ENCODE measurements around the gene A4GNT.
"Not testable (repeated sequence)": the region's sequence is repeated elsewhere in the genome, so short reads cannot be mapped to it uniquely, and the experiment has no call there.

A4GNT gene

DNA sequence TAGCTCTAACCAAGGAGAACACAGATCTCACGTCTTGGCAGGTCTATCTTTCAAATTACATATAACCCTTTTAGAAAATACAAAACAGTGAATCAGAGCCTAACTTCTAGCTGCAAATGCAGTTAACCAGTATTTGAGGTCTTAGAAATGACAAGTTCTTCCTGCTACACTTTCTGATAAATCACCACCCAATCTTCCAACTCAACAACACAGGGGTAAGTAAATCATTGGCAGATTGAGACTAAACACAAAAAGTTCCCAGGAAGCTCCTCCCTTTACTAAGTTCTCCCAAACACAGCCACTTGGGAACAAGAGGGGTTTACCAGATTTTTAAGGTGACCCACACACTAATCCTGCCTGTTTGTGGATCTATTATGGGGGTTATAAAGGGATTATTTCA, at the start of gene A4GNT:
Gene A4GNT (minus strand): TSS at position 152 of the 400 bp plus-strand sequence. CDS start 1,134 bp downstream, outside the sequence.
- H3K27ac ChIP-seq = no peak within 1 kb of the TSS
- DNase-seq (ENCODE audit: low read depth, low spot score) = no peak

DNA sequence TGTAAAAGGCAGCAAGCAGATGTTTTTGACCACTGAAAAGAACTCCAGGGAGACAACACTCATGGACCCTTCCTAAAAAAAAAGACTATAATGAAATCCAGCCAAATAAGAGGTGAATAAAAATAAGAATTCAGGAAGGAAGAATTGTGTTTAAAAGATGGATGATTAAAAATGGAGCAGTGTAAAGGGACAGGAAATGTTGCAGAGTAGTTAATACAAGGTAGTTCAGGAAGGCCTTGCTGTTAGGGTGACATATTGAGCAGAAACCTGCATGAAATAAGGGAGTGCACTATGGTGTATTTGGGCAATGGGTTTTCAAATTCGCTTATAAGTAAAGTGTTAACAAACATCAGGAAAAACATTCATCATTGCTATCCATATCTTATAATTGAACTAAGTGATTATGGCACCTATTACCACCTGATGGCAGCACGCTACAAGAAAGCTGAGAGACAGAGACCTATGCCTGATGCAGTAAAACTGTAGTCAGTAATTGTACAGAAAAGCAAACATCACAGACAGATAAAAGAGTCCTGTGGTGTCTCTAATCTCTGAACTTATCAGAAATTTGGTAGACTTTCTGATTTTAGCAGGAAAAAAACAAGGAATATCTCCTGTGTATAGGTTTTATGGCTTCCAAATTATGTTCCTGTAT, 48.3 kb upstream of the A4GNT start:
- H3K27ac ChIP-seq = no peak overlapping the region
- DNase-seq (ENCODE audit: low read depth, low spot score) = no peak

DNA sequence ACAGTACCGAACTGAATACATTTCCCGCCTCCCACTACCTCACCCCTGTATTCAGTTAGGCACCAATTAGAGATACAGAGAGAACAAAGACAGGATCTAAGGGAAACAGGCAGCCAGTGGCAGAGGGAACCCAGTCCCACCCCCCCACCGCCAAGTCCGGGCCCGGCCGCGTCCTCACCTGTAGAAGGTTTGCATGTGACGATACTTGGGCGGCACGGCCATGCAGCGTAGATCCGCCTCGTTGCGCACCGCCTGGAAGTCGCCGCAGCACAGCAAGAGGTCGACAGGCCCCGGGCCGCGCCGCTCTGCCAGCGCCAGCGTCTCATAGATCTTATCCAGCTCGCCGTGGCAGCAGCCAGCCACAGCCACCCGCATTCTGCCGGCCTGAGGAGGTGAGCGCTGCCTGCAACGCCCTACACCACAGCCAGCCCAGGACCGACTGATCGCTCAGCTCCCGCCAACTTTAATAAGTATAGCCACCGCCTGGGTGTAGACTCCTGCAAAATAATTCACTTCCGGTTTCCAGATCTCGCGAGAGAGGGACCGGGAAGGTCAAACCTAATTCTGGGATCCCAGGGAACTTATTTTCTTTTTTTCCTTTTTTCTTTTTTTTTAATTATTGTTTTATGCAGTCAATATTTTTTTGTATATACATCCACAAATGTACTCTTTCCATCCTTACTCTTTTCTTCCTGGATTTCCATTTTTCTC, 42.4 kb upstream of the A4GNT start, which contains the start of gene DBR1:
Gene DBR1 (minus strand): TSS at position 501 of the 711 bp plus-strand sequence. CDS start 126 bp downstream, at position 375.
- DNase-seq (ENCODE audit: low read depth, low spot score) = peak; percentile 34
- H3K27ac ChIP-seq = peak within 1 kb of the TSS; percentile 68

DNA sequence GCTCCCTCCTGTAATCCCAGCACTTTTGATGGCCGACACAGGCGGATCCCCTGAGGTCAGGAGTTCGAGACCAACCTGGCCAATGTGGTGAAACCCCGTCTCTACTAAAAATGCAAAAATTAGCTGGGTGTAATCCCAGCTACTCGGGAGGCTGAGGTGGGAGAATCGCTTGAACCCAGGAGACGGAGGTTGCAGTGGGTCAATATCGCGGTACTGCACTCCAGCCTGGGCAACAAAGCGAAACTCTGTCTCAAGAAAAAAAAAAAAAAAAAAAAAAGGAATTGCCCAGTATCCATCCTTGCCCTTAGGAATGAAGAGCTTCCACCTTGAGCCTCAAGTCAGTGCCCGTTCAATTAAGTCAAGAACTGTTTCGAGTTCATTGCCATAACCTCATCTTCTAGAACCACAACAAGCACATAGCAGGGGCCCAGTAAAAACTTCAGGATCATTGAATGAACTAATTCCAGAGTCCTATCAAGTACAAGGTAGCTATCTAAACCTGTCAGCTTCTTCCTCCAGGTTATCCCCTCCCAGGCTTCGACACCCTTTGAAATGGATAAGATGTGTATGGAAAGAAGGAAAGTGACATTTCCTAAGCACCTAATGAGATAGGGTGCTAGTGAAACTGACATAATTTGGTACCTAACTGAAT, 41.7 kb upstream of the A4GNT start:
- peak overlapping the region; percentile 68 for H3K27ac ChIP-seq
- DNase-seq (ENCODE audit: low read depth, low spot score) = no peak

DNA sequence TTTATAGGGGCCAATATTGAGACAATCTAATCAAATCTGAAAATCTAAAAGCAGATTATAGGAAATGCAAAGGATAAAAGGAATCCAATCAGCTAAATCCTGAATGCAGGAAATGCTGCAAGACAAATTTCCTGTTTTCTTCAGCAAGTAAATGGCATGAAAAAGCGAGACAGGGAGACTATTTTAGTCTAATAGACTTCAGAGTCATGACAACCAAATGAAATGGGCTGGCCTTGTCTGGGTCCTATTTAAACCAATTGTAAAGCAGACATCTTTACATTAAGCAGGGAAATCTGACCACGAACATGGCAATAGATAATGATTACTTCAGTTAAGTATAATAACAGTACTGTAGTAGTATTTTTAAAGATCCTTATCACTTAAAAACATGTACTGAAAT, 40.4 kb upstream of the A4GNT start:
- no peak for DNase-seq (ENCODE audit: low read depth, low spot score)
- H3K27ac ChIP-seq = no peak overlapping the region

DNA sequence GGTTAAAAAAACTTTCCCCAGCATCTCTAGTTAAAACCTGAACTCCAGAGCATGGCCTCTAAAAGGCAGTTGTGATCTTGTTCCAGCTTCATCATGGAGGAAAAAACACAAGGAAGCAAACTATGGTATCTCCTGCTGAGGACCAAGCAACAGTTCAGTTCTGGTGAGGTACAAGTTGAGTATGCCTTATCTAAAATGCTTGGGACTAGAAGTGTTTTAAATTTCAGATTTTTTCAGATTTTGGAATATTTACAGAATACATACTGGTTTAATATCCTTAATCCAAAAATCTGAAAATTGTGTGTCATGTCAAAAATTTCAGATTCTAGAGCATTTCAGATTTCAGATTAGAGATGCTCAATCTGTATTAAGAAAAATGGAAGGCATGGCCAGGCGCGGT, 32.9 kb upstream of the A4GNT start:
- no peak overlapping the region for H3K27ac ChIP-seq

DNA sequence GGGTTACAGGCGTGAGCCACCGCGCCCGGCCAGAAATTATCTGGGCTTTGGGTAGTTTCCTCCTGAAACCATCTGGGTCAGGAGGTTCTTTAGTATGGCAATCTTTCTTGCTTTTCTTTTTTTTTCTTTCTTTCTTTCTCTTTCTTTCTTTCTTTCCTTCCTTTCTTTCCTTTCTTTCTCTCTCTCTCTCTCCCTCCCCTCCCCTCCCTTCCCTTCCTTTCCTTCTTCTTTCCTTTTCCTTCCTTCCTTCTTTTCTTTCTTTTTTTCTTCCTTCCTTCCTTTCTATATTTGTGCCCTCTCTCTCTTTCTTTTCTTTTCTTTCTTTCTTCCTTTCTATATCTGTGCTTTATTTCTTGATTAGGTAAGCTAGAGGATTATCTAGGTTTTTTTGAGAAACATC, 25.6 kb upstream of the A4GNT start:
- H3K27ac ChIP-seq = no peak overlapping the region
- DNase-seq (ENCODE audit: low read depth, low spot score) = no peak

More for the DNA sequence above, 32.9 kb upstream of the A4GNT start:
- DNase-seq (ENCODE audit: low read depth, low spot score) = no peak

DNA sequence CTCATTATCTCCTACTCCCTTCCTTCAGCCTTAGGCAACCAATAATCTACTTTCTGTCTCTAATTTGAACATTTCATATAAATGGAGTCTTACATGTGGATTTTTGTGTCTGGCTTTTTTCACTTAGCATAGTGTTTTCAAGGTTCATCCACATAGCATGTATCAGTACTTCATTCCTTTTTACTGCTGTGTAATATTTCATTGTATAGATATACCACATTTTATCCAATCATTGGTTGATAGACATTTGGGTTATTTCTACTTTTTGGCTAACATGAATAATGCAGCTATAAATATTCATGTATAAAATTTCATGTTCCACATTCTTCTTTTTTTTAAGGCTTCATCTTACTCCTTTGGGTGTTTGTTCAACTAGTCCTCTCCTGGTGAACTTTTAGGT, 22.3 kb upstream of the A4GNT start:
- no peak overlapping the region for H3K27ac ChIP-seq
- DNase-seq (ENCODE audit: low read depth, low spot score) = no peak

DNA sequence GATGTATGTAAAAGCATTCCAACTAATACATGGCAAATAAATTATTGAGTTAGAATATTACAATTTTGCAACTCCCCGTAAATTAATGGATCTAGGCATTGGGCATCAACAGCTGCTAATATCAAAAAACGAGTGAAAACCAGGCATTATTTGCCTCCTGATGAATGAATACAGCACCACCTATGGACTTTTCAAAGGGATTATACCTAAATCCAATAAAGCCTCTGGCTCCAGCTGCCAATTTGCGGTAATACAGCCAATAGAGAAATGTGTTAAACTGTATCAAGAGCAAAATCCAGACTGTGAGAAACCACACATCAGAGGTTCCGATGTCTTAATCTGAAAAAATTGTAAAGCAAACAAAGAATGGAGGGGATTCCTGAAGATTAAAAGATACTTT, 16.3 kb upstream of the A4GNT start:
- no peak overlapping the region for H3K27ac ChIP-seq
- no peak for DNase-seq (ENCODE audit: low read depth, low spot score)

DNA sequence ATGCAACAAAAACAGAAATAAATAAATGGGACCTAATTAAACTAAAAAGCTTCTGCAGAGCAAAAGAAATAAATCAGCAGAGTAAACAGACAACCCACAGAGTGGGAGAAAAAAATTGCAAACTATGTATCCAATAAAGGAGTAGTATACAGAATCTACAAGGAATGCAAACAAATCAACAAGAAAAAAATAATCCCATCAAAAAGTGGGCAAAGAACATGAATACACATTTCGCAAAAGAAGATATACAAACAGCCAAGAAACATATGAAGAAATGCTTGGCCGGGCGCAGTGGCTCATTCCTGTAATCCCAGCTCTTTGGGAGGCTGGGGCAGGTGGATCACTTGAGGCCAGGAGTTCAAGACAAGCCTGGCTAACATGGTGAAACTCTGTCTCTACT, 10.0 kb upstream of the A4GNT start:
- H3K27ac ChIP-seq; DNase-seq (ENCODE audit: low read depth, low spot score): not testable (repeated sequence)

DNA sequence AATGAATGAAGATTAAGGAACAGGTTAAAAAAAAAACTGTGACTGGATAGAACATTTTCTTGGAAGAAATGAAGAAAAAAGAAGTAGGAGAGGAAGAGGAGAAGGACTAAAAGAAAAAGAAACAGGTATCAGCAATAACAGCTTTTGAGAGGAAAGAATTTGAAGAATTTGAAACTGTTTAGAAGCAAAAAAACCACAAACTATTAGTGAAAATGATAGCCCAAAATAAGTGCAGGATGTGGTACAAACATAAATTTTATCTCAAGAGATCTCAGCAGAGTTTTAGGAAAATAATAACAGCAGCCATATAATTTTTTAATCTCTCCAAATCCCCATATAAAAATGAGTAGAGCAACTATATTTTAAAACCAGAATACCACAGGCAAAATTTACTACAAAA, 8.8 kb upstream of the A4GNT start:
- no peak overlapping the region for H3K27ac ChIP-seq
- DNase-seq (ENCODE audit: low read depth, low spot score) = no peak

DNA sequence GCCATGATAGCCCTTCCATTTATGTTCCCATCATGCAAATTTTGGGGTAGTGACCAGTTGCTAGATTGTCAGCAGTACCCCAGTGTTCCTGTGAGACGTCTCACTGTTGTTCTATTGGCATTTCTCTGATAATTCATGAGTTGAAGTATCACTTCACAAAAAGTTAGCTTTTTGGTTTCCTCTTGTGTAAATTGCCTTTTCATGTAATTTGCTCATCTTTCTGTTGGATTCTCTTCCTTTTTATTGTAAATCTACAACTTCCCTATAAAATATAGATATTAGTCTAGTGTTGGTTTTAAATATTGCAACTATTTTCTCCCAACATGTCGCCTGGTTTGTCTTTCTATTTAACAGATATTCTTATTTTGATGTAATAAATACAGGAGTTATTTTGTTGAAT, 7.5 kb upstream of the A4GNT start:
- no peak overlapping the region for H3K27ac ChIP-seq
- DNase-seq (ENCODE audit: low read depth, low spot score) = no peak

DNA sequence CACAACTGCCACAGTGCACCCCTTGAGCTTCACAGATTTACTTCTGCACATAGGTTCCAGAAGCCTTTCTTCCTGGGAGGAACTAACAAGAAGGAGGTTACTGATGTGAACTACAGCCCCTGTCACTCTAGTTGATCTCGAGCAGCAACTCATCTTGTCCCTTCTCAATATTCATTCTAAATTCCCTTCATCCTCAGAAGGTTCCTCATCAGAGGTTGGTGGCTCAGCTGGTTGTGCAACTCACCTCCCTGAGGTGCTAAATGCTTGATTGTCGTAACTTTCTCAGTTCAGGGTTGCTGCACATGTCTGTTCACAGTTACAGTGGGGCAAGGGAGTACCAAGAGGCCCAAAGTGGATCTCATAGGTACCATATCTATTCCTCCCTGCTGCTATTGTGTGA, 5.7 kb upstream of the A4GNT start:
- H3K27ac ChIP-seq = no peak overlapping the region
- no peak for DNase-seq (ENCODE audit: low read depth, low spot score)

DNA sequence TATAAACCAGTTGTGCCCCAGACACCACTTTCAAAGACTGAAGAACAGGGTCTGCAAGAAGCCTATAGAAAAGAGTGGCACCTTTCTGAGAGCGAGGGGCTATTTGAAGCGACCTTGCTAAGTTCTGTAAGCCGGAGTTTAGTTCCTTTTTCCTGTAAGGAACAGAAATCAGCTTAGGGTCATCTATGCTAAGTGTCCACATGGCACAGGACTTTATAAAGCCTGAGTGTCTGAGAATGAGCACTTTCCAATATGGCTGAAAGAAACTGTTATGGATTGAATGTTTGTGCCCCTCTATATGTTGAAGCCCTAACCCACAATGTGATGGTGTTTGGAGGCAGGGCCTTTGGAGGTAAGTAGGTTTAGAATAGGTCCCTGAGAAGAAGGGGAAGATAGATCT, 4.0 kb upstream of the A4GNT start:
- no peak overlapping the region for H3K27ac ChIP-seq
- no peak for DNase-seq (ENCODE audit: low read depth, low spot score)

DNA sequence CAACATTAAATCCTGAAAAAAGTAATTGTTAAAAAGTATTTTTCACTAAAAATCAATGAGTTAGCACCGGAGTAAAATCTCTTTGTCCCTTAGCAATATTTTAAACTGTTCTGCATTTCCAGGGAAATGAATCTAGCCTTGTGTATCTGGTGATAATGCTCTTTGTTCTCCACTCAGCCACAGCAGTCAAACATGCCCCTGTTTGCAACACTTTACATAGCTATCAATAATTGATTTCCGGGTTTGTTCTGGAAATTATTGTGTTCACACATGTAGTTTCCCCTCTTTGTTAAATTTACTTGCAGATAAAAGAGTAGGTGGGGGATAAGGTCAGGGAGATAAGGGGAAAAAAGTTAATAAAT, 3.6 kb upstream of the A4GNT start:
- no peak overlapping the region for H3K27ac ChIP-seq

DNA sequence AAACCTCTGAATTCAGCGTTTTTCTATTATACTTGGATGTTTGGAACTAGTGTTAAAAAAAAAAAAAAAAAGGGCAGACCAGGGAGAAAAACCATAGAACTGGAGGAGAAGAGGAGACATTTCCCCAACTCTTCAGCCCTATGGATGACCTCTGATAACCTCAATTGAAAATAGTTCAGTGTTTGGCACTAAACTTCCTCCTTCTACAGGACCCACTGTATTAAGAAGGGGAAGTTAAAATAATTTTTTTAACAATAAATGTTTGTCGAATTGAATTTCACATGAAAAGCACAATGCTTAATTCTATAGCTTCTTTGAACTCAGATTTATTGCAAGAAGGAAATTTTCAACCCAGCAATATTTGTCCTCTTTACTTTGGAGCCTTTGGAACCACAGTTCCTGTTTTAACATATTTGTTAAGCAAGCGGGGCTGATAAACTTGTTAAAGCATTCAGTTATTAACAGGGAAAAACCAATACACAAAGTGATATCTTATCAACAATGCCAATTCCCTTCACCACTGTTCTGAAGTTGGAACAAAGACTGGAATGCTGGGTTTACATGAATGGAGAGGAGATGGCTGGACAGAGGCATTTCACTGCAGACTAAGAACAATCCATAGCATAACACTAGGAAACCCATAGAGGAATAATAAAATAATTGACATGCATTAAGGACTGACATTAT, 3.1 kb upstream of the A4GNT start:
- no peak for DNase-seq (ENCODE audit: low read depth, low spot score)
- H3K27ac ChIP-seq = no peak overlapping the region

More for the DNA sequence above, 3.6 kb upstream of the A4GNT start:
- DNase-seq (ENCODE audit: low read depth, low spot score) = no peak

DNA sequence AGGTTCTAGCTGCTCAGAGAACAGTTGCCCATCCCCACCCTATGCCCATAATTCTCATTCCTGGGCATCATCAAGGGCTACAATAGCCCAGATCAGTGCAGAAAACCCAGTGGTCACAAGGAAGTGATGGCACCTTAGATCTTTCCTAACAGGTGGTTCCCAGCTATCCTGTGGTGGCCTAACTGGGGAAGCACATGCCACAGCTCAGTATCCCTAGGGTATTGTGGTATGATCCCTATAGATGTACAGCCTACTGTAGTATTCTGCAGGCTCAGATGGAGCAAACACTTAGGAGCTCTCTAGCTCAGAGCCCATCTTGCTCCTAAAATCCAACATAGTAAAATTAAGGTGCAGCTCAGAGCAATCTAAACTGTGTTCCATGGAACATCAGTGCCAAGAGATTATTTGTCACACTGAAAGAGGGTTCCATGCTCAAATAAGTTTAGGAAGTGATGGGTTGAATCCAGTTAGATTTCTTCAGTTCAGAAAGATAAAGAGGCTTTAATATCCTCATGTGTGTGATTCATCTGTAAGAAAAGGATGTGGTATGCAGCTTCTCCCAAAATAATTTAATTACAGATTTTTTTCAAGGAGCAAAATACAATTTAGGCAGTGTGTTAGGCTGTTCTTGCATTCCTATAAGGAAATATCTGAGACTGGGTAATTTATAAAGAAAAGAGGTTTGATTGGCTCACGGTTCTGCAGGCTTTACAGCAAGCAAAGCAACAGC, 4.4 kb downstream of the A4GNT start:
- H3K27ac ChIP-seq = no peak overlapping the region
- no peak for DNase-seq (ENCODE audit: low read depth, low spot score)

DNA sequence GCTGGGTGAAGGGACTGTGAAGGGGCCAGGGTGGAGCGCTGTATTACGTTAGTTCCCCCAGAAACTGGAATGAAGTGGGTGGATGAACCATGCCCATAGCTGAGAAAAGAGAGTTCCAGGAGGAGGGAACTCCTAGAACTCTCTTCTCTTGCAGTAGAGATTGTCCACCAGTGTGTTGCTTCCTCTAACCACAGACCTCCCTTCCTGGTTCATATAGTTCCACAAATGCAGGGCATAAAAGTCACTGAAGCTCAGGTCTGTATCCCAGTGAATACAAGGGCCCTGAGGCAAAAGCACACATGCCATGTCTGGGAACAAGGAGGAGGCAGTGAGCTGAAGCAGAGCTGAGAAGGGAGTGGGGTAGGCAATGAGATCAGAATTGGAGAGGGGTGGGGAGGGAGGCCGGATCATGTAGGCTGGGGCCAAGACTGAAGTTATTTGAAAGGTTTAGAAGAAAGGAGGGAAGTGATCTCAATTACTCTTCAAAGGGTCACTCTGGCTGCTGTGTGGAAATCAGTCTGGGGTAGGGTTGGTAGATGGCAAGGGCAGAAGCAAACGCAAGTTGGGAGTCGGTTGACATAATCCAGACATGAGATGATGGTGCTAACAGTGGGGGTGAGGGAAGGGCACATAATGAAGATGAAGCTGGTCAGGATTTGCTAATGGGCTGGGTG, 6.5 kb downstream of the A4GNT start:
- H3K27ac ChIP-seq = no peak overlapping the region

DNA sequence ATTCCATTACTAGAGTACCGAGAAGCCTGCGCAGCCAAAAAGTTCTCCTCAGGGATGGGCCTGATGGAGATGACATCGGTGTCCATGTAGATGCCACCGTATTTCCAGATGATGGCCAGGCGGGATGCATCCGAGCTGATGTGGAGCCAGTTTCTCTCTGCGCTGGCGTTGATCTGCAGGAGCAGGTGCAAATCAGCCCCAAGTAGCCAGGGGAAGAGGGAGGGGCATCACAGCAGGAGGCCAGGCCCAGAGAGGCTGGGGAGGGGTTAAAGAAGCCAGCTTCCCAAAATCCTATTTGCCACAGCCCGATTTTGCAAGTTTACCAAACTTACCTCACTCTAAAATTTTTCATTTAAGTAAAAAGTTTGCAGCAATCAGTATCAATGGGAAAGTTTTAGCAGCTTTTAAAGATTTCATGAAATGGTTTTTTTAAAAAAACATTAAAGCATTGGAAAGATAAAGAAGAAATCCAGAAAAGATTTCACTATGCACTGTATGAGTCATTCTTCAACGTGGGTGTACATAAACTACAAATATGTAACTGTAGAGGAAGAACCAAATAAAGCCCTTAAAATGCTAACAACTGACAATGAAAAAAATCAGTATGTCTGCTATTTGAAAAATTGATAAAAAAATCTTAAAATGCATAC, 7.4 kb downstream of the A4GNT start:
- H3K27ac ChIP-seq = no peak overlapping the region
- no peak for DNase-seq (ENCODE audit: low read depth, low spot score)

More for the DNA sequence above, 6.5 kb downstream of the A4GNT start:
- DNase-seq (ENCODE audit: low read depth, low spot score) = no peak

Measured in epithelial cell of prostate (primary cell).